ENCODE results near the gene MICU1.
"Not testable (repeated sequence)": the region's sequence is repeated elsewhere in the genome, so short reads cannot be mapped to it uniquely, and the experiment has no call there.

MICU1 gene

GRCh38 chr10:72625608-72626443, at the start of gene MICU1:
MICU1 (minus strand) TSS chr10:72626079; CDS start chr10:72566793, 59,286 bp downstream.
- DNase-seq = peak; percentile 97

GRCh38 chr10:72674174-72674573, 48.3 kb upstream of the MICU1 start:
- DNase-seq = not testable (repeated sequence)

GRCh38 chr10:72673280-72673679, 47.4 kb upstream of the MICU1 start:
- no peak for DNase-seq

- DNase-seq = no peak
Observed at GRCh38 chr10:72667207-72667864, 41.5 kb upstream of the MICU1 start.

- DNase-seq = no peak
Observed at GRCh38 chr10:72665925-72666324, 40.0 kb upstream of the MICU1 start.

- no peak for DNase-seq
Observed at GRCh38 chr10:72663971-72664370, 38.1 kb upstream of the MICU1 start.

GRCh38 chr10:72661431-72661830, 35.6 kb upstream of the MICU1 start:
- no peak for DNase-seq

GRCh38 chr10:72660220-72660619, 34.3 kb upstream of the MICU1 start:
- DNase-seq = no peak

- DNase-seq = no peak
Observed at GRCh38 chr10:72659694-72660093, 33.8 kb upstream of the MICU1 start.

- no peak for DNase-seq
Observed at GRCh38 chr10:72658696-72659400, 33.0 kb upstream of the MICU1 start.

GRCh38 chr10:72654720-72655119, 28.8 kb upstream of the MICU1 start:
- DNase-seq = no peak

GRCh38 chr10:72653383-72654096, 27.7 kb upstream of the MICU1 start:
- DNase-seq = no peak

GRCh38 chr10:72649291-72649690, 23.4 kb upstream of the MICU1 start:
- DNase-seq = no peak

- DNase-seq = no peak
Observed at GRCh38 chr10:72648301-72648700, 22.4 kb upstream of the MICU1 start.

GRCh38 chr10:72646971-72647370, 21.1 kb upstream of the MICU1 start:
- DNase-seq = not testable (repeated sequence)

GRCh38 chr10:72645263-72645858, 19.5 kb upstream of the MICU1 start:
- no peak for DNase-seq

- DNase-seq = no peak
Observed at GRCh38 chr10:72642318-72642717, 16.4 kb upstream of the MICU1 start.

GRCh38 chr10:72639441-72639873, 13.6 kb upstream of the MICU1 start:
- no peak for DNase-seq

- no peak for DNase-seq
Observed at GRCh38 chr10:72638586-72639440, 12.9 kb upstream of the MICU1 start.

GRCh38 chr10:72637398-72637857, 11.5 kb upstream of the MICU1 start:
- no peak for DNase-seq

- DNase-seq = no peak
Observed at GRCh38 chr10:72630144-72630543, 4.3 kb upstream of the MICU1 start.

GRCh38 chr10:72626444-72626754, 520 bp upstream of the MICU1 start:
- no peak for DNase-seq

Data from NCI-H1436 (cell line).